HG02884 (cell line): Measurements from ENCODE around the gene IMMP2L.

Experiments
- ATAC-seq: cut with Tn5 transposase; IDR thresholded peaks from one replicate; pipeline ENCODE4 v1.9.1; 2021; ENCODE audit warnings: mild to moderate bottlenecking, moderate library complexity; ENCODE audit not compliant: unreplicated experiment

Gene IMMP2L

DNA sequence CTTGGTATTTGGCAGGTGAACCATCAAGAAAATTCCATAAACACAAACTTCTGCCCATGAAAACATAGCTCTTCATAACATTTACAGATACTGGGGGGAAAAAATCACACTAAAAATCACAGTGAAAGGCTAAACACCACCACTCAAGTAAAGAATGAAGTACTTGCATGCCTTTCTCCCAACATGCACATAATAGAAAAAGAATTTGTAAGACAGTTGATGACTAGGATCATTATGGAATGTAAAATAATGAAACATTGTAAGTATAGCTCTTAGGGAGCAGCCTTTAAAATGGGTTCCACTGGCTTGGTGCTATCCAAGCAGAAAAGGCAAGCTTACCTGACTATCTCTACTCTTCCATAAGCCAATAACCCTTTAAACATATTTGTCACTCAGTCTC lies 771.3 kb downstream of the IMMP2L start:
- ATAC-seq: no peak

GRCh38 chr7:110786328-110786965 lies 775.8 kb downstream of the IMMP2L start:
- ATAC-seq: no peak

DNA sequence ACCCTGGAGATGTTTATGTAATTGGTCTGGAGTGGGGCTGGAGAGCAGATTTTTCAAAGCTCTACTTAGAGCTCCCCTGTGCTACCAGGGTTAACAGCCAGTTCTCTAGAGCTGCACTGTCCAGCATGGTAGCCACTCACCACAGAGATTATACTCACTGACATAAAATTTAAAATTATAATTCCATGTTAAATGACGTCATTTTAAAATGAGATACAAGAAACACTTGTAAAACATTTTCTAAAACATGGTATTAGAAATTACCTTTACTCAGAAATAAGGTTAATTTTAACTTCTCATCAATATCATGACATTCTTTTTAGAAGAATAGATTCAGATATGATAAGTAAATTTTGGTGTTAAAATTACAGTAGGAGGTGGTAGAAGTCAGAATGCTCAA lies 777.5 kb downstream of the IMMP2L start:
- no peak for ATAC-seq

DNA sequence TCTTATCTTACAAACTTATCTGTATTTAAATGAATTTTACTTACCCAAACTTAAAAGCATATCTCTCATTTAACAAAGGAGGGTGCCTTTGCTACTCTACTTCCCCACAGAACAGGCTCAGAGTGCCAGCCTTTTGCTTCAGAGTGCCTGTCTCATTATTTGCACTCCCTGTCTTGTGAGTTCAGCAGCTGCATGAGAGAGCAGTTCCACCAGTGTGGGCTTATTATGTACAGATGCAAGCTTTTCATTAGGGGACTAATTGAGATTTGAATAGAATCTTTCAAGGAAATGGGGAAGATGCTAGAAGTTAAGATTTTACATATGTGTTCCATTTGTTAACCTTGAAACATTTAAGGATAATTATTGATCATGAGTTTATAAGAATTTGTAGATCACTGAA lies 781.6 kb downstream of the IMMP2L start:
- ATAC-seq: no peak

- no peak for ATAC-seq
These were observed 783.0 kb downstream of the IMMP2L start for GRCh38 chr7:110779339-110779738.

- no peak for ATAC-seq
These were observed 787.2 kb downstream of the IMMP2L start for GRCh38 chr7:110775046-110775445.

DNA sequence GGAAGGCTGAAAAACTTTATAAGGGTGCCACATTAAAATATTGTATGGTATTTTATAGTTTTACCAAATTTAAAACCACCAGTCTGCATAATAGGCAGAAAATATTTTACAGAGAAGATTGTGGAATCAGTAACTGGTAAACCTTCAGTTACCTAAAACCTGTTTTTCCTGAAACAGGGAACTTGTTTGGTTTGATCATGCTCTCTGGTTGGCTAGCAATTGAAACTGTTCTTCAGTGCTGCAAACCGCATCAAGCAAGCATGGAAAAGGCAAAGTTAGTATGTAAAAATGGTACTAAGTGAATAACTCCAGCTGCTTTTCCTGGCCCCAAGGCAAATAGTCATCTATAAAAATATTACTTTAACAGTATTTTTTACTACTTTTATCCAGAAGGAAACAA lies 788.2 kb downstream of the IMMP2L start:
- ATAC-seq: no peak

DNA sequence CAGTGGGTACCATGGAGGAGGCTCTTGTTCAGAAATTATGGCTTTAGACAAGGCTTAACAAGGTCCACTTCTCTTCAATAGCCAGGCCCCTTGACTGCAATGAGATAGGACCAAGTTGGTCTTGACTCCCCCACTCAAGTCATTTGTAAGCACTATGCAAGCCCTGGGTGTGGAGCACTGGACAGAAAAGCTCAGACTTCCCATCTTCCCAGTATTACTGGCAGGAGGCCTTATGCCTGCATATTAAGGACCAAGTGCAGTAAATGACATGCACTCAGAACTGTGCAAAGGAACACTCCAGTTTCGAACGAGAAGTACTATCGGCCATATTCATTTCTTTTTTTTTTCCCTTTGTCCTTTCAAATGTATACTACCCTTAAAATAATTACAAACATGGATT lies 789.7 kb downstream of the IMMP2L start:
- no peak for ATAC-seq

DNA sequence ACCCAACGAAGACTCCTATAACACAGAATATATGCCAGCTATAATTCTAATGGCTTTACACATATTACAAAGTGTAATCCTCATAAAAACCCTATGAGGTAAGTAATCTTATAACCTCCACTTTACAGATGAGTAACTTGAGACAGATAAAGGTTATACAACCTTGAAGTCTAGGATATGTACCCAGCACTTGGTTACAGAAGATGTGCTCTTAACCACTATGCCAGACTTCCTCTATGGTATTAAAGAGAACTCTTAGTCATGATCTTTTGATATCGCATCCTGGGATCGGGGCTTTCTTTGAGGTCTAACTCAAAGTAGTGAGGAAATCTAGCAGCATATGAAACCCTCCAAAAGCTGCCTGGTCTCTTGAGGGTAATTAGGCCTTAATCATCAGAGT lies 790.6 kb downstream of the IMMP2L start:
- ATAC-seq: no peak

DNA sequence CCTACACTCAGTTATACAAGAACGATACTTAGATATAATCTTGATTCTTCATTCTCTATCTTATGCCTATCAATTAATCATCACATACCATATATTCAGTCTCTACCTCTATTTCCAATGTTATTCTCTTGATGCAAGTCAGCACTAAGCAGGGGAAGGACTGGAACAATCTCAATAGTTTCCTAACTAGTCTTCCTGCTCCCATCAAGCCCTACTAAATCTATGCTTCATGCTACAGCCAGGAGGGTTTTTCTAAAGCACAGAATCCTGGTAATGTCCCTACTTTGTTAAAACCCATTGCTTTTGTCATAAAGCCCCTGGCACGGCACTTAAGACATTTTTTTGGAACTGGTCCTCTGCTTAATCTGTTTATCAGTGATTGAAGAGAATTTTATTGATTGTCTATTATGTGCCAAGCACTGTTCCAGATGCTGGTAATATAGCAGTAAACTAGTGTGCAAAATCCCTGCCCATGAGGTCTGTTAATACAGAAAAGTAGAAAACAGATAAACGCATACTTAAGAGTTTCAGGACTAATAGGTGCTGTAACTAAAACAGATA lies 794.7 kb downstream of the IMMP2L start:
- no peak for ATAC-seq

DNA sequence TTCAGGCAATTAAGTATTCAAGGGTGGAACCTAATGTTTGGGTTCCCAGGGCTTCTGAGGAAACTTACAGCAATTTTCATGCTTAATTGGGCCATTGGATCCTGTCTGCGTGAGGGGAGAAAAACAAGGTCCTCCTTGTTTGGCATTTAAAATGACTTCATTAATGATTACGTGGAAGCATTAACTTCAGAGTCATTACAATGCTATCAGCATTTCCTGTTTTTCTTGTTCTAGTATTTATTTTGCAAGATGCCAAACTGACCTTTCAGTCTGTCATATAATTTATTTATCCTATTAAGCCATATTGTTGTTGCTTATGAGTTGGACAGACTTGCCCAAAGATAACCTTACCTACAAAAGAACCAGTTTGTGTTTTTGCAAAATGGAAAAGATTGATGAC lies 795.4 kb downstream of the IMMP2L start:
- no peak for ATAC-seq

- no peak for ATAC-seq
These were observed 797.4 kb downstream of the IMMP2L start for GRCh38 chr7:110764852-110765251.

GRCh38 chr7:110762546-110763225 lies 799.6 kb downstream of the IMMP2L start:
- ATAC-seq: no peak

- ATAC-seq: no peak
These were observed 802.0 kb downstream of the IMMP2L start for GRCh38 chr7:110760341-110760740.

DNA sequence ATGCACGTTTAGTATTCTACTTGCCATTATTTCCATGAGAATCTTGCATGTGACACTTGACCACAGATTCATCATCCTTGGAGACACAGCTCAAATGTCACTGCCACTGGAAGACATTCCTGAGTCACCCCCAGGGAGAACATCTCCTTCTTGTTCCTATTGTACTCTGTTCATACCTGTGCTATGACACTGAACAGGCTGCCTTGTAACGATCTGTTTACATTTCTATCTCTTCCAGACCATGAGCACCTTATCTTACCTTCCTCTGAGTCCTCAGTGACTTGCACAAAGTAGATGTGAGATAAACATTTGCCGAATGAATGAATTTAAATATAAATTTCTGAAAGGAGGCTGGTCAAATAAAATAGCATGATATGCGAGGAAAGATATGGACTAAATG lies 803.2 kb downstream of the IMMP2L start:
- ATAC-seq: no peak

GRCh38 chr7:110754649-110755048 lies 807.6 kb downstream of the IMMP2L start:
- ATAC-seq: no peak

GRCh38 chr7:110750931-110751605 lies 811.2 kb downstream of the IMMP2L start:
- ATAC-seq: no peak

DNA sequence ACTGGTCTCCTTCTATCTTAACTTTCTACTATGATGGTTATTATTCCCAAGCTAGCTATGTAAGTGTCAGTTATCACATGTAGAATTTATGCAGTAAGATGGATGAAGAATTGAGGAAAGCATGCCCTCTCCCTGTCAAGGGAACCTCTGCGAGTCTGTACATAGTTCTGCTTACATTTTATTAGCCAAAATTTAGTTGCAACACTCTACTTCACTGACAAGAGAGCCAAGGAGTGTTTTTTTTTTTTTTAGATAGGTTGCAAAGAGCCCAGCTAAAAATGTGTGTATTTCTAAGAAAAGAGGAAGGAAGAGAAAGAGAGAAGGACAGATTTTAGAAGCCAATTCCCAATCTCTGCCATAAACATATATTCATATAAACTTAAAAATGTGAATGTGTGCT lies 829.1 kb downstream of the IMMP2L start:
- ATAC-seq: no peak

DNA sequence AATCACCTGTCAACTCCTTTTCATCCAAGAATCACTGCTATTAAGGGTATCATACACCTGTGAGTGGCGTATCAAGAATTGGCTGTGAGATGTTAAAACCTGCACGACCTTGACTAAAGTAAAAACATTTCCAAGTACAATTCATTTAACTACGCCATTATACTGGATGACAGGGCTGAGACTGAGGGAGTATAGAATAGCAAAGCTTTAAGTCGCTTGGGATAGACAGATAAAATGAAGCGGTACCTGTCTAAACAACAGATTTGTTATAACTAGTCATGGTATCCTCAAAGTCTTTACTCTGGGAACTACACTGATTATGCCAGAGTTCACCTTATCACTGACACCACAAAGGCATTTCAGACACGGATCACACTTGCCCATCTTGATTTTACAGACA lies 837.5 kb downstream of the IMMP2L start:
- ATAC-seq: no peak

- ATAC-seq: no peak
These were observed 840.9 kb downstream of the IMMP2L start for GRCh38 chr7:110721395-110721794.

DNA sequence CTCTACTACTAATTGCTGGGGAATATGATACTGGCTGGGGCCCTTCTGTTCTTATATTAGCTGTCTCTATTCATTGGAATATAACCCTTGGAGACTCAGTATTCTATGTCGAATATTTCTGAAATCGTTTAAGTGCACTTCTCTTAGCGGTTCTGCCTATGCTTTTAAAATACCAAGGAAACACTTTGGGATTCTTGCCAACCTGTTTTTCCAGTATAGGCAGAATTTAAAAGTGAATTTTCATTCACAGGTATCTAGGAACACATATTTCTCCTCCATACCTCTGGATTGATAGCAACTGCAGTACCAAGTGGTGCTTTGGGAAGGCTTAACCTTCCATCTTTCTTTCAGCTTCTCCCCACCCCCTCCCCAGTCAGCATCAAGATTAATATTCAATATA lies 841.7 kb downstream of the IMMP2L start:
- ATAC-seq: no peak

- no peak for ATAC-seq
These were observed 842.6 kb downstream of the IMMP2L start for GRCh38 chr7:110719741-110720140.
